NCI-H2196 treated with DMSO at 0.1 percent for 48 hours (cell line): ENCODE measurements around the gene ARHGEF10L.

Experiments used
- DNase-seq: peaks from one replicate; lab custom pipeline; 2025; ENCODE audit not compliant: unreplicated experiment; lab: John Stamatoyannopoulos, UW

The ARHGEF10L gene

DNA sequence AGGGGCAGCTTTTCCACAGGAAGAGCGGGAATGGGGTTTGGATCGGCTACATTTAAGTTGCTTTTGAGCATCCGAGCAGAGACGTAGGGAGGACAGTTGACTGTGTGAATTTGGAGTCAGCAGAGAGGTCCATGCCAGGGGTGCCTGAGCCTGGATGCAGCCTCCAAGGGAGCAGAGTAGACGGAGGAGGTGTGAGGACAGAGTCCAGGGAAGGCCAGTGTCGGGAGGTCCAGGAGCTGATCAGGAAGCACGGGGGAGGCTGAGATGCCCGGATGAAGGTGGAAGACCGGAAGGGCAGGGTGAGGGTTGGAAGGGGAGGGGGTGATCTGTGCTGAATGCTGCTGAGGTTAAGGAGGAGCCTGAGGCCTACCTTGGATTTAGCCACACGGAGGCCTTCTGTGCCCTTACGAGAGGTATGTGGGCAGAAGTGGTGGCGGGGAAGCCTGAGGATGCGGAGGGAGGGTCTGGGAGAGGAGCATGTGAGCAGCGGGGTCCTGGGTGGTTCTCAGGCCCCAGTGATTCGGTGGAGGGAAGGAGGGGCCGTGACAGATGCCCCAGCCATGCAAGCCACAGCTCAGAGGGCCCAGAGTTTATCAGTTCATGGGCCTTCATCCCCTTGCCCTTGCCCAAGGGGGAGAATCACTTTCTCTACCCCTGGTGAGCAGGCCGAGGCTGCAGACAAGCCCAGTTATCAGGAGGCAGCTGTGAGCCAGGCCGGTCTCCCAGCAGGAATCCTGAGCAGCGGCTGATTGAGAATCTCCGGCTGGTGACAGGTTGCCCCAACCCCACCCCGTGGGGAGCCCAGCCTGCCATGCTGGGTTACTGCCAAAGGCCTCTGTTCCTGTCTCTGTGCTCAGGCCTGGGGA is 161.7 kb downstream of the ARHGEF10L start:
- DNase-seq: no peak

DNA sequence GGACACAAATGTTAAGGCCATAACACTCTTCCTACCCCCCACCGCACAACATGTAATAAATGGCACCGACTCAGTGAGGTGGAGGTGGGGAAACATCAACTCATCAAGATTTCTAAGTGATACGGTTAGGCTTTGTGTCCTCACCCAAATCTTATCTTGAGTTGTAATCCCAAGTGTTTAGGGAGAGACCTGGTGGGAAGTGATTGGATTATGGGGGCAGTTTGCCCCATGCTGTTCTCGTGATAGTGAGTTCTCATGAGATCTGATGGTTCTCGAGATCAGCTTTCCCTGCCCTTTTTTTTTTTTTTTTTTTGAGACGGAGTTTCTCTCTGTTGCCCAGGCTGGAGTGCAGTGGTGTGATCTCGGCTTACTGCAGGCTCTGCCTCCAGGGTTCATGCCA is 164.7 kb downstream of the ARHGEF10L start:
- no peak for DNase-seq

DNA sequence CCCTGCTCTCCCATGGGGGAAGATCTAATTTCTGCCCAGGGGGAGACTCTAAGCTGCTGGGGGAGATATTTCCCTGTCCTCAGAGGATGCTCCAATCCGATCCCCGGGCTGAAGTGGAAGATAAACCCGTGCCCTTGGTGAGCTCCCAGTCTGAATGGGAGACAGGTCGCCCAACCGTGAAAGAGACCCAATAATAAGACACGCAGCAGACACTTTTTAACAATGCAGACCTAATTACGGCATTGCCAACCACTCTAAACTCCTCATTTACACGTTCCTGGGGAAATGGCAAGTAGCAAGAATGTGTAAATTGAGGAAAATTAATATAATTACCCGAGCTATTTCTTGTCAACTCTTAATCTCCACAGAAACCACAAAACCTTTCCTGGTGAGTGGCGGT is 166.9 kb downstream of the ARHGEF10L start:
- DNase-seq: no peak

DNA sequence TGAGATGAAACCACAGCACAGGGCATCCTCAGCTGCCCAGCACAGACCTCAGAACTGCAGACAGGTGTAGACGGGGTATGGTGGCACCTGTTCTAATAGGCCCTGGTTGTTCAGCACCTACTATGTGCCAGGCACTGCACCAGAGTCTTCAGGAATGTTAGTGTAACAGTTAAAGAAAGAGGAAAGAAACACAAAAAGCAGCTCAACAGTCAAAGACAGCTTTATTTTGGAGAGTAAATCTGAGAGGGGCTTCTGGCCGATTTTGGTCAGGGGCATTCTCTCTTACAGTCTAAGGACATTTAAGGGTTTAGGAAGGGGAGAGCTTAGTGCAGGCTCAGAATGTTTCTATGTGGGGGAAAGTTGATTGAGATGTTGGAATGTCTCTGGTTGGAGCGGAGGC is 170.5 kb downstream of the ARHGEF10L start:
- DNase-seq: no peak

DNA sequence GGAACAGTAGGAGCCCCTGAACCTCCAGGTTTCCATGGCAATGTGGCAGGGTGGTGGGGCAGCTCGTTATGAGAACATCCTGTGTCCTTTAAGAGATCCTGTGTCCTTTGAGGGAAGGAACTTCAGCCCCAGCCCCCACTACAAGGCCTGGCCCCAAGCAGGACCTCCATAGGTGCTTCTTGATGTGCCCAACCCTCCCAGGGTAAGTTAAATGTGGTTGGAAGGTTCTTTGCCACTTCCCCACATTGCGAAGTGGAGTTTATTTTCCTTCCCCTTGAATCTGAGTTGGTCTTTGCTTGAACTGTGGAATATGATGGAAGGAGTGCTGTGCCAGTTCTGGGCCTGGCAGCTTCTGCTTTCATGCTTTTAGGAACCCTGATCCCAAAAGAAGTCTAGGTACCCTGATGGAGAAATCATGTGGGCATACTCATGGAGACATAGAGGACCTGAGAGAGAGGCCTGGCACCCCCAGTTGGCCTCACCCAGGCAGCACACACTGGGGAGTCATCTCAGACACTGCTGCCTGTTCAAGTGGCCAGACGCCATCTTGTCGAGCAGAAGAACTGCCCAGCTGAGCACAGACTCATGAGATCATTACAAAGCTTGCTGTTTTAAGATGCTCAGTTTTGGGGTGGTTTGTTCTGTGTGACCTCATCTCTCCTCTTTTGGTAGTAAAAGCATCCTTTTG is 171.5 kb downstream of the ARHGEF10L start:
- DNase-seq: no peak

DNA sequence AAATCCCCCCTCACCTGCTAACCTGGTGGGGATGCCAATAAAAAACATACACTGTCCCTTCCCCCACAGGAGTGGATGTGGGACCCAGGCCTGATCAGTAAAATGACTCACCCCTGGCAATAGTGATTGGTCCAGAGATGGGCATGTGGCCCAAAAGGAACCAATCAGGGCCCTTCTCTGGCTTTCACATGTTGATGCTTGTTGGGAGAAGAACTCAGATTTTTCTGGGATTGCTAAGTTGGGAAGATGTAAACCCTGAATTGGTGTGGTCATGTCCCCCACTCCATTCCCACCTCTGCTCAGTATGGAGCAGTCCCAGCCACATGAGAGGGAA is 172.0 kb downstream of the ARHGEF10L start:
- DNase-seq: no peak

DNA sequence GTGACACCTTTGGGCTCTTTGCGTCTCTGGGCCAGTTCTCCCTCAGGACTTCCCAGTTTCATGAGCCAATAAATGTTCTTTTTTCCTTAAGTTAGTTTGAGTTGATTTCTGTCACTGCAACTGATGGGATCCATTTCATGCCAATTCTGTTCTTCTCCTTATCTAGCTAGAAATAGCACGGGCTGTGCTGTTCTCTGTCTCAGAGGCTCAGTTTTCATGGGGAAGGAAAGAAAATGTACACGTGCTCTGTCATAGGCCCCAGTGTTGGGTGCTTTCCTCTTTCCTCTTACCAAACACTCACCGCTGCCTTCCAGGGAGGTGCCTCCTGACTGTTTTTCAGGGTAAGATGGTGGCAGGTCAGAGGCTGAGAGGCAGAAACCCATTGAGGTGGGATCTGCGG is 172.4 kb downstream of the ARHGEF10L start:
- no peak for DNase-seq

DNA sequence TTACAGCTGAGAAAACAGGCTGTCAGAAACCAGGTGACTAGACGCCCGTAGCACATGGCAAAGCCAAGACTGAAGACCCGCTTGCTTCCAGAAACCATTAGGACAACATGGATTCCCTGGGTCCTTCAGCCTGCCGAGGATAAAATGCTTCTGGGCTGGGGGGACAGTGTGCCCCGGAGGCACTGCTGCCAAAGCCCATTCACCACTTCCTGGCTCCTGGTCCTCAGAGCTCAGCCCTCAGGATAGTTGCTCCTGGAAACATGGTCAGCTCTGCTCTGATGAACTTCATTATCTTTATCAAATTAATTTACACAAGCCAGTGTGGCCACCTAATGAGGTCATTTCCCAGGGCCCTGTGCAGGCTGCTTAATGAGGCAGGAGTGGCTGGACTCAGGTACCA is 174.5 kb downstream of the ARHGEF10L start:
- DNase-seq: no peak

DNA sequence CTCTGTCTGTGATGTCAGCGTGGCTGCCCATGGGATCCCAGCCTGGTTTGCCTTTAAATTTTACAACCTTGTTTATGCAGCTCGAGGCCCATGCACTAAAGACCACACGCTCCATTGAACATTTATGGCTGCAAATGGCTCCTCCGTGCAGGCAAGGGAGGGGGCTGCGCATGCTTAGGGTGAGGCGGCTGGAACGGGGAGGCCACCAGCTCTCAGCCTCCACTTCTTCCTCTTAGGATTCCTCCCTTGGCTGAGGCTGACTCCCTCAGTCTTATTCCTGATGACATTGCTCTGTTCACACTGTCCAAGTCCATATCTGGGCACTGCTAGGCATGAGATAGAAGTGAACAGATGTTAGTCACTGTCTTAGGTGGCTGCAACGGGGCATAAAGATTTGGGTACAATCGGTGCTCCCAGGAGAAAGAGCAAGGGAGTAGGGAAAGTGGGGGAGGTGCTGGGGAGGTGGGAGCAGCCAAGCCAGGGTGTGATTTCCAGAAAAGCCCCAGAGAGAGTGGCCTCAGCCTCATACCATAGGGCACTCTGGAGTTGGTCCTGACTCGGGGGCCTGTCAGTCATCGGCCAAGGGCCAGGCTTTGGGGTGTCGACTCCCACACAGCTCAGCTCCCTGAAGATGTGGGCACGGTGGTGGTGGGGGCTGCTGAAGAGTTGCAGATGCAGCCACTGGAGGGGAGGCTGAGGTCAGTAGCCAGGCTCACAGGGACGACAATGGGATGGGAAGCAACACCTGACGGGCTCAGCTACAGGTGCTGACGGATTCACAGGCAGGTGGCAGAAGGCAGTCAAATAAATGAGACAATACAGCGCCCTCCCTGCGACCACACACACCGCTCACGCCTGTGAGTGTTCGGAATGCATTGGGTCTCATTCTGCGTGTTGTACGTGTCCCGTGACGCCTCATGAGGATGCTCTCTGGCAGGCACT is 178.4 kb downstream of the ARHGEF10L start:
- DNase-seq: no peak

DNA sequence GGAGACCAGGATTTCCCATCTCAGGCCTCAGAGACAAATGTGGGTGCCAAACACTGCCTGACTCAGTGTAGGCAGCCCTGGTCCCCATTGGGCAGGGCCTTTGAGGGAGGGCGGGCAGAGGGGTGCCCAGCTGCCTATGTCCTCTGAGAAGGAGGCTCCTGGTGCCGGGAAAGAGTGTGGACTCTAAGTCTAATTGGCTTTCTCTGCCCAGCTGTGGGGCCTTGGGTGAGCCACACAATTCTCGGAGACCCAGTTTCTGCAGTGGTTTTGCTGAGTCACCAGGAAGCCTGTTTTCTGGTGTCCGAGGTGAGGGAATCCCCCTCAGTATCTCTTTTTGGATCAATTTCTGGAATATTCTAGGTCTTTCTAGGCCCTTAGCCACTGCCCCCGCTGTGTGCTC is 180.4 kb downstream of the ARHGEF10L start:
- DNase-seq: no peak

DNA sequence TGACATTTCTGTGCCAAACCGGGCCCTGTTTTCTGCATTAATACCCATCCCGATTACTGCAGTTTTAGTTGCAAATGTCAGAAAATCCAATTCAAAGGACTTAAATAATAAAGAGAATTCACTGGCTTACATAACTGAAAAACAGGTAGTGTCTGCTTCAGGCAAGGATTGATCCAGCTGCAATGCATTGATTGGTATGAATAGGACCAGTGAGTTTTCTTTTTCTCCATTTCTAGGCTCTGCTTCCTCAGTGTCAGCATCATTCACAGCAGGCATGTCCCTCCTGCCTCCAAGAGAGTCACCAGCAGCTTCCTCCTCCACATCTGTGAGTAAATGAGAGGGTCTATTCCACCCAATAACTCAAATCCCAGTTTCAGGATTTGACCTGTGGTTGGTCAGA is 181.9 kb downstream of the ARHGEF10L start:
- DNase-seq: no peak

DNA sequence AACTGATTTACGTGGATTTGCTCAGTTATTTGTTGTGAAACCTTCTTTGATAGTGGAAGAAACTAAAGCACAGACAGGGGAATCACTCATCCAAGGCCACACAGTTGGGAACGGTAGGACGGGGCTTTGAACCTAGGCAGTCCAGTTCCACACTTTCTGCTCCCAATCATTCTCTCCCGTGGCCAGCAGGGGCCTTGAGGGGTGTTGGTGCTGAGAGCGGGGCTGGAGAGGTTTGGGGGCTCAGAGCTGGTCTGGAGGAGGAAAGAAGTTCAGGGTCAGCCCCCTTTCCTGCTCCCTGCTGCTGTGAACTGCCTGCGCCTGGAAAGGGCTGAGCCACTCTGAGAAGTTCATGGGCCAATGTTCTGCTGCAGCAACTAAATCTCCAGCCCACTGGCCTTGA is 184.2 kb downstream of the ARHGEF10L start:
- DNase-seq: no peak

DNA sequence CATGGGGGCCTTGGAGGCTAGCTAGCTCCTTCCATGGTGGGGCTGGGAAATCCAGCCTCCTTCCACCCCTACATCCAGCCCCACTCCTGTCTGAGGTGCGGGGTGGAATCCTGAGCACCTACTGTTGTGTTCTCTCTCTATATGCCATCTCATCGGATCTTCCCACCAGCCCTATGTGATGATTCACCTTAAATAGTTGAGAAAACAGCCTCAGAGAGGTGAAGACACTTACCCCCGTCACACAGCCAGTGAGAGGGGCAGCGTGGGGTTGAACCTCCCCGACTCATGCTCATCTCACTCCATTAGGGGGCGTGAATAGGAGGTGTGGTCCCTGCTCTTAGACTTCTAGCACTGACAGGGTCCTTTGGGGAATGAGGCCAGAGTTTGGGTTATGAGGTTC is 184.7 kb downstream of the ARHGEF10L start:
- DNase-seq: no peak

DNA sequence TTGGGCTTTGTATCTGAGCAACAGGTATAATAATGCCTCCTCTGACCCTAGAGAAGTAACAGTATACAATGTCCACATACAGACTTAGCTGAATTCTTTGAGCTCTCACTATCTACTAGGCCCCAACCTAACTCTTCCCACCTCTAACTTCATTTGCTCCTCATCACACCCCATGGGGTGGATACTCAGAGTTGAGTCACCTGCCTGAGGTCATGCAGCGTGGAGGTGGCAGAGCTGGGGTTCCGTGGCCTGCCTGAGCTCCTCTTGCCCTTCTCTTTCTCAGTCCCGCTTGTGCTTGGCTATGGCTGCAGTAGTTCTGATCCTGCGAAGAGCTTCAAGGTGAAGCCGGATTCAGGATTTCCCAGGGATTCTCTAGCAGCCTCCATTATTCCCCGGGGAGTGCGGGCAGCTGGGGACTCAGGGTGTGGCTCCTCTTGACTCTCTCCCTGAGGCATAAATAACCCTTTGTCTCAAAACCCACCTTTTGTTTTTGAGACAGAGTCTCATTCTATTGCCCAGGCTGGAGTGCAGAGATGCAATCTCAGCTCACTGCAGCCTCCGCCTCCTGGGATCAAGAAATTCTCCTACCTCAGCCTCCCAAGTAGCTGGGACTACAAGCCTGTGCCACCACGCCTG is 185.7 kb downstream of the ARHGEF10L start:
- DNase-seq: no peak

DNA sequence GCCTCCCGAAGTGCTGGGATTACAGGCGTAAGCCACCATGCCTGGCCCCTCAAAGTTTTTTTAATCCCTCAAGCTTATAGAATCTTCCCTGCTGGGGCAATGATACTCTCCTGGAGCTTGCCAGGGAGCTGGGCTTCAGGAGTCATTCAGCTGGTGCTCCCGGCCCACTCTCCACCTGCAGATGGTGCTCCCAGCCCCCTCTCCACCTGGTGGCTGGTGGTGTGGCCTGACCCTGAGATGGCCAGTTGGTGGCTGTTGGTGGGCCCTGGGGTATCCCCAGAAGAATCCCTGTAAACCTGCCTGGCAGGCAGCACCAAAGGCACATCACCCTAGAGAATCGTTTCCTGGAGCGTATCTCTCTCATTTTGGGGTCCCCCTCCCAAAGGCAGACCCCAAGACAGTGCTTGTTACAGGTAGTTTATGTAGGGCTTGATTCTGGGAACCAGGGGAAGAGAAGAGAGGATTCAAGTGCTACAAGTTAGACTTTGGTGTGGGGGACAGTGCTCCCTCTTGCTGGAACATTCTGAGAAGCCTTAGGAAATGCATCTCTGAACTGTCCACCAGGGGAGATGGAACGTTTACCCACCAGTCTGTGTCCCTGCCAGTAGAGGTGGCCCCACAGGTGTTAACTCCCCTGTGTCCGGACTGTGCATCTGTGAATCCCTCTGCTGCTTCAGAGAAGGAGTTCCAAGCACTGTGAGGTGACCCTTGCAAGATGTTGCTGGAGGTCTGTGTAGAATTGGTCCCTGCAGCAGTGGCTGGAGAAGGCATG is 186.5 kb downstream of the ARHGEF10L start:
- DNase-seq: no peak

DNA sequence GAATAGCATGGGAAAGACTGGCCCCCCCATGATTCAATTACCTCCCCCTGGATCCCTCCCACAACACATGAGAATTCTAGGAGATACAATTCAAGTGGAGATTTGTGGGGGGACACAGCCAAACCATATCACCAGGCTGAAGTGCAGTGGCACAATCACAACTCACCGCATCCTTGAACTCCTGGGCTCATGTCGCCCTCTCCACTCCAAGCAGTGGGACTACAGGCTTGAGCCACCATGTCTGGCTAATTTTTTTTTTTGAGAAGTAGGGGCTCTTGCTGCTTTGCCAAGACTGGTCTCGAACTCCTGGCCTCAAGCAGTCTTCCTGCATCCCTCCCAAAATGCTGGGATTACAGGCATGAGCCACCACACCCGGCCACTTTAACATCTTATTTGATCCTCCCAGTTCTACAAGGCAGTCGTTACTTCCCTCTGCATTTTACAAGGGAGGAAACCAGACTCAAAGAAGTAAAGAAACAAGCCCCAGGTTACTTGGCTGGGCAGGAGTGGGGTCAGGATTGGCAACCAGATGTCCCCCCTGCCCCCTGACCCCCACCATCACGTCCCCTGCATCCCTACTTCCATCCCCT is 188.7 kb downstream of the ARHGEF10L start:
- DNase-seq: no peak

DNA sequence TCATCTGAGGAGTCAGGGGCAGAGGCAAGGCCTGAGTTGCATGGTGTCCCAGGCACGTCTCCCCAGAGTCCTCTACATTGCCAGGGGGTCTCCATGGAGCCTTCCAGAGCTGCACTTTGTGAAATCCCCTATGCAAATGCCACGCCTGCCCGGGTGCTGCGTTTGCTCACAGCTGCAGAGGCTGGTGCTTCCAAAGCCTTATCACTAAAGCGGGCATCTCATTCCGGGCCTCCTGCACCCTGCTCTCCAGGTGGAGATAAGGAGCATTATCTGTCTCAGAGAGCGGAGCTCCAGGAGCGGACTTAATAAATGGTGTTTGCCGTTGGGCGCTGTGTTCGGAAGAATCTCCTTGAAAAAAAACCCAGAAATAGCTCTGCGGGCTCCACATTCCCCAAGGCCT is 189.8 kb downstream of the ARHGEF10L start:
- DNase-seq: no peak

DNA sequence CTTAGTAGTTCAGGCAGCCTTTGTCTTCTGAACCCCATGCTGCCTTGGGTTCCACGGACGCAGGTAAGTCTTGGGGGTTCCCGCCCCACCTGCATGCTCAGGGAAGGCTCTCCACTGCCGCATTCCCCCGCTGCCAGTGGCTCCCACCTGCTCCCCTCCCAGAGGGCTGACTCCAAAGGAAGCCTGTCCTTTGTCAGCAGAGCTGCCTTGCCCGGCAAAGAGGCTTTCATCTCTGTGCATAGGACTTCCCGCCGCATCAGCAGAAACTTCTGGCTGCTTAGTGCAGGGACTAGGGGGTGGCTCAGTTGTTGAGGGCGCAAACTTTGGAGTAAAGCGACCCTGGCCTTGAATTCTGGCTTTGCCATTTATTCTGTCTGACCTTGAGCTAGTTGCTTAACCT is 190.4 kb downstream of the ARHGEF10L start:
- no peak for DNase-seq

DNA sequence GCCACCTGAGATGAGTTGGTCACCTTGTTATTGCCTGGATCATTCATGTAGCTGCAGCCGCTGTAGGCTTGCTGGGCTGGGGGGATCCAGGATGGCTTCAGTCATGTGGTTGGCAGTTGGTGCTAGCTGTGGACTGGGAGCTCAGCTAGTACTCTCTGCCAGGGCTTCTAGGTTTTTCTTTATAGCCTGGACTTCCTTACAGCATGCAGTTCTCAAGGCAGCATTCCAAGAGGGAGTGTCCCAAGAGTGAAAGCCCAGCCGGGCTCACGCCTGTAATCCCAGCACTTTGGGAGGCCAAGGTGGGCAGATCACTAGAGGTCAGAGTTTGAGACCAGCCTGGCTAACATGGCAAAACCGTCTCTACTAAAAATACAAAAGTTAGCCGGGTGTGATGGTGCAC is 192.0 kb downstream of the ARHGEF10L start:
- no peak for DNase-seq

DNA sequence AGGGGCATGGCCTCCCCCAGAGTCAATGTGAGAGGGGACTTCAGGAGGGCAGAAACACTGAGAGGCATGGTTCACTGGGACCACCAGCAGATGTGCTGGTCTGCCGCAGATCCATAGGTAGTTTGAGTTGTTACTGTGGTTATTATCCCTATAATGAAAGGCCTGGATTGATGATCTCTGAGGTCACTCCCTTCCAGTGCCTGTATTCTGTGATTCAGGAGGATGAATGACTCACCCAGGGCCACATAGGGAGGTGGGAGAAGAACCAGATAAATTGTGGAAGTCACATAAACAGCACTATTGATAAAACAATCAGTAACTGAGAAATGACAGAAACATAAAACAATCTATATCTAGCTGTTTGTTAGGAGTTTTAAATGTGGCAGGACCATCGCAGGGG is 193.0 kb downstream of the ARHGEF10L start:
- no peak for DNase-seq
